Upper lobe of left lung (tissue), 4 donors: Measurements from ENCODE around the gene OR51D1.

Source experiments
- CTCF ChIP-seq, 6 experiments: fragments of 450-650 bp in 4 of 6; fragments of 200-600 bp in 2 of 6; sonication (generic) in 2 of 6; IDR thresholded peaks; one replicate each; pipeline ENCODE4 v1.5.1; 2016 to 2019; ENCODE audit warnings: antibody characterized with exemption in 6 of 6
- POLR2A ChIP-seq, 4 donors: fragments of 450-650 bp; IDR thresholded peaks; one replicate each; pipeline ENCODE4 v1.5.1; 2016 to 2017; ENCODE audit warnings: antibody characterized with exemption in 4 of 4, mild to moderate bottlenecking in 2 of 4

- TF ChIP-seq CTCF (IDR thresholded peaks at IDR 0.05): no peak
- TF ChIP-seq POLR2A (IDR thresholded peaks at IDR 0.05): no peak
Measured at GRCh38 chr11:4671741-4672140, 34.5 kb downstream of the OR51D1 start.
